HG02973 (cell line): ENCODE measurements around the gene EFL1.
"Not testable (repeated sequence)": the region's sequence is repeated elsewhere in the genome, so short reads cannot be mapped to it uniquely, and the experiment has no call there.

ENCODE experiments used
- ATAC-seq: cut with Tn5 transposase; IDR thresholded peaks from one replicate; pipeline ENCODE4 v1.9.1; 2021; ENCODE audit warnings: moderate library complexity; ENCODE audit not compliant: unreplicated experiment

The EFL1 gene

DNA sequence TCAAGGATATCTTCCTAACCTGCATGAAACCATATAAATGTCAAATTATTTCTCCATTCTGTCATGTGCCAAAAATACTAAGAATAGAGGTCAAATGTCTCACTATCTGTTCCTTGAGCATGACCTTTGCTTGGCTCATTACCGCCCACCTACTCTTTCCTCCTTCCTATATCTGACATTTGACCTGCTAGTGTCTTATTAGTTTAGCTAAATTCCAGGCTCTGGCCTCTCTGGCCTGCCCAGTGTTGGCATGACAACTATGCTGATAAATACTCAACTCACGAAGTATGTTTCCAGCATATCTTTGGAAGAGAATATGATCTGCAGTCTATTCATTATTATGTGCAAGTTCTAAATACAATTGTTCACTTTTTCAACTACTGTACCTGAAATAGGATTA, 58.0 kb downstream of the EFL1 start:
- ATAC-seq: not testable (repeated sequence)

GRCh38 chr15:82197733-82198594, 64.6 kb downstream of the EFL1 start:
- peak; percentile 77 for ATAC-seq

DNA sequence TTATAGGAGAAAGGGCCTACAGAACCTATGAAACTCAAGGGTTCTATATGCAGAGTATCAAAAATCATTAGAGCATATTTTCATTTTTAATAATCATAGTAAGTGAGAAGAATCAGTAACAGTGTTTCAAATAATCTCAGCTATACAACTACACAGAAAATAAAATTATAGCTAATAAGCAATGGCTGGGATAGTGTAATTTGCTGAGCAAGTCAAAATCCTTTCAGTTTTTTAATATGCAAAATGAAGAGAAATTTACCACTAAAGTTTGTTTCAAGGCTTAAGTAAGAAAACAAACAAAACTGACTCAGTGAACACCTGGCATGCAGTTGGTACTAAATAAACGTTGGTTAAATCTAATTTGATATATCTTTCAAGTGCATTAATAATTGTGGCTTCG, 66.2 kb downstream of the EFL1 start:
- ATAC-seq: no peak

DNA sequence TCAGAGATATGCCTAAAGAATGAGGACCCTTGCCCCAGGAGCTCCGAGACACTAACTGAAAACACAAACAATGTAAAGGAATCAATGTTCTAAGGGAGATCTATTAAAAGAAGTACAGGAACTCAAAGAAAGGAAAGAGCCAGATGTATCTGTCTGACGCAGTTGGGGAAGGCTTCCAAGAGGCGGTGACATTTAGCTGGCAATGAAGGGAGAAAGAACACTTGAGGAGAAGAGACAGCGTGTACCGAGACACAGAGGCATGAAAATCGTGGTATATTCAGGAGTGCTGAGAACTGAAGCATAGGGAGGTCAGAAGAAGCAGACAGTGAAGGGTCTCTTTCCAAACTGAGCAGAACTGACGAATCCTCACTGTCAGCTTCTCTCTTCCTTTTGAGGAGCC, 66.7 kb downstream of the EFL1 start:
- ATAC-seq: not testable (repeated sequence)

- not testable (repeated sequence) for ATAC-seq
Measured at GRCh38 chr15:82194488-82194887, 68.0 kb downstream of the EFL1 start.

- ATAC-seq: not testable (repeated sequence)
Measured at GRCh38 chr15:82193435-82193834, 69.1 kb downstream of the EFL1 start.

GRCh38 chr15:82192394-82192793, 70.1 kb downstream of the EFL1 start:
- not testable (repeated sequence) for ATAC-seq

GRCh38 chr15:82186719-82187406, 75.7 kb downstream of the EFL1 start:
- ATAC-seq: peak; percentile 51

DNA sequence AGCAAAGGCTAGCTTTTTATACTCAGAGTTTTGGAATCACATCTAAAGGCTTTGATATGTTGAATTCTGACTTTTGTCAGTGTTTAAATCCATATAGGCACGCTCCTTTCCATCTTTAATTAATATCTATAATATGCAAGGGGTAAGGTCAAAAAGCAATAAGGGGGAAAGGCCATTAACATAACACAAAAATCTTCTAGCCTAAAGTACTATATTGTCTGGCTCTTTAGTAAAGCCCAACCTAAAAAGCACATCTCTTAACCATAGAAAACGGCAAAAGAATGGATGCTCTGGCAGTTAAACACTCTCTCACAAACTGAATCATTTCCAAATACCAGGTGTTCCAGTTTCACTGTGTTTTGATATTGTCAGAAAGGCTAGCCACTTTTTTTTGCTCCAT, 76.4 kb downstream of the EFL1 start:
- no peak for ATAC-seq

DNA sequence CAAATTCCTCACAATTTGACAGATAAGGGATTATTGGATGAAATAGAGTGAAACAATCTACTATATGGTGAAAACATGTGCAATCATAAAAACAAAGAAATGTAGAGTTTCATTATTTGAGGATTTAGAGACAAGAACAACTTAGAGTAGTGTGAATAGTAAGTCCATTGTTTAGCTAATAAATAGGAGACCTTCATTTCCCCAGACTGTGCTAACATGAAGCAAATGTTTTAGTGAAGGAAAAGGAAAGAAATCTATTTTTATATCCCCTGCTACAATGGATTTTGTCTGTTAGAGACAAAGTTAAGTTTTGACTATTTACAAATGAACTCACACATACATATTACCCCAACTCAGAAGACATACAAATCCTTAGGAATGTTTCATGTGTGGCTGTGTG, 77.8 kb downstream of the EFL1 start:
- no peak for ATAC-seq

GRCh38 chr15:82184355-82184754, 78.2 kb downstream of the EFL1 start:
- no peak for ATAC-seq

- no peak for ATAC-seq
Measured at GRCh38 chr15:82183121-82184031, 79.2 kb downstream of the EFL1 start.

- no peak for ATAC-seq
Measured at GRCh38 chr15:82181371-82181770, 81.2 kb downstream of the EFL1 start.

GRCh38 chr15:82178061-82178460, 84.5 kb downstream of the EFL1 start:
- no peak for ATAC-seq

DNA sequence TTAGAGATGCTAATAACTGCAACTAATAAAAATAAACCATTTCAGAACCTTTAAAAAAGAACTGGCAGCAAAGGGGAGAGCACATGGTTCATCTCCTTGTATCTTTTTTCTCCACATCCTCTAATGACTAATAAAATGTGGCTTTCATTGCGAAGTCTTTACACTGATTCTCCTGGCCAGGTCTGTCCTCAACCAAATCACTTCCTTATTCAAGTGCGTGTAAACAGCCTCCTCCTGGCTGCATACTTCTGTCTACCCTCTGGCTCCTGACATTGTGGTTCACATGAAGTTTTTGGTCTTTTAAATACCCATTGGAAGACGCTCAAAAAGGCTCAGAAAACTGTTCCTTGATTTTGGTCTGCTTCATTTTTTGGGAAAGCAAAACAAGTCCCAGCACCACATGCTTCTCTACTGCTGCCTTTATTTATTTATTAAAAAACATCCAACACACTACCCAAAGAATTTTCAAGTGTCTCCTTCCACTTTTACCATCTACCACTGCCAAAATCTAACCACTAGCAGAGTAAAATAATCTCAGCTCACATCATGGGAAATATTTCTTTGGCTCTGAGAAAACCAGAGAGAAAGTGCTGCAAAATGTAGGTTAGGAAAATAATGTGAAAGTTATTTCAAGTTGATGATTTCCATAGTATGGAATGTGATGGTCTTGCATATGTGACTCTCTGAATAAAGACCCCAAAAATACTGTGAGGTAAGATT, 85.1 kb downstream of the EFL1 start:
- no peak for ATAC-seq

- no peak for ATAC-seq
Measured at GRCh38 chr15:82176542-82176941, 86.0 kb downstream of the EFL1 start.

GRCh38 chr15:82174471-82175235, 87.9 kb downstream of the EFL1 start:
- ATAC-seq: no peak

DNA sequence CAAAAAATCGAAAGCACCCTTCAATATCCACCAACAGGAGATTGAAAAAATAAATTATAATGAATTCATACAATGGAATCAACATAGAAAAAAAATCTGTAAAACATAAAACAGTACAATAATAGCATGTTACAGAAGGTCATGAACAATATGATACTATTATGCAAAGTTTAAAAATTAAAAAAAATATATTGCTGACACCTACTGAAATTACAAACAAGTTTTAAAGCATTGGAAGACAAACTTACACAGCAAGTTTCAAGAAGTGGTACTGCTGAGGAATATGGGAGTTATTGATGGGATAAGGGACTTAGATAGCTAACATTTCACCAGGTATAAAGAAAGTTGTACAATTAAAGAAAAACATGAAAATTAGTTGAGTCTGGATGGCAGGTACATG, 89.4 kb downstream of the EFL1 start:
- ATAC-seq: no peak

DNA sequence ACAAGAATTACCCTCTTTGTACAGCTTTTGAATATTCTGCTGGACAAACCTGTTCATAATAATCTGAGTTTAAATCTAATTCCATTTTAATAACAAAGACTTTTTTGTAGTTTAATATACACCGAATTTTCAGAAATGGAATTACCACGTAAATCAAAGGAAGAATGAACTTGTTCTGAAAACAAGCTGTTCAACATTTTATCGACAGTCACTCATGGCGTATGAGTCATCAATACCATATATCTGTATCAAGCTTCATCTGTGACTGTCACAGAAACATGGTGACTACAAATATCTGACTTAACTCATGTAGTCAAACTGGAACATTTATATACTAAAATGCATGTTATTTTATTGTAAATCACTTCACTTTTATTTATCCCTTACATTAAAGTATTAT, 90.0 kb downstream of the EFL1 start:
- no peak for ATAC-seq

- no peak for ATAC-seq
Measured at GRCh38 chr15:82168757-82169156, 93.8 kb downstream of the EFL1 start.
